NCI-H128 (cell line): Measurements from ENCODE around the gene HRK.
"Not testable (repeated sequence)": the region's sequence is repeated elsewhere in the genome, so short reads cannot be mapped to it uniquely, and the experiment has no call there.

Experiments used
- DNase-seq: peaks from one replicate; lab custom pipeline; 2025; ENCODE audit not compliant: unreplicated experiment; lab: John Stamatoyannopoulos, UW

HRK gene

DNA sequence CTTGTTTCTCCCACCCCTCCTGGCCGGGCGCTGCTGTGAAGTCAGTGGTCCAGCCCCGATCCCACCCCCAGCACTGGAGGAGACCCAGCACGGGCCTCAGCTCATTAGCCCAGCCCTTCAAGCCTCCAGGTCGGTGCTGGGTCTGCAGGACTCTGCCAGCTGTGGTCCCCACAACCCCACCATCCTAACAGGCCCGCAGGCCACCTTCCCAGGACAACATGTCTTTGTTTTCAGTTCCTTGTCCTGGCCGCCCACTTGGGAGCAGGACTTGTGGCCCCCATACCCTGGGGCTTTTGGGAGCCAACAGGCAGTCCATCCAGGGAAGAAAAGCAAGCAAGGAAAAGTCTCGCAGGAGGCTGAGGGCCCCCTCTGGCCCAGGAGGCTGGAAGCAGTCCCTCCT is 60.0 kb downstream of the HRK start:
- no peak for DNase-seq

GRCh38 chr12:116820064-116820656 is 61.1 kb downstream of the HRK start:
- no peak for DNase-seq

GRCh38 chr12:116818948-116819832 is 62.1 kb downstream of the HRK start:
- DNase-seq, result peak; percentile 64

GRCh38 chr12:116818341-116818856 is 62.8 kb downstream of the HRK start:
- DNase-seq, result no peak

DNA sequence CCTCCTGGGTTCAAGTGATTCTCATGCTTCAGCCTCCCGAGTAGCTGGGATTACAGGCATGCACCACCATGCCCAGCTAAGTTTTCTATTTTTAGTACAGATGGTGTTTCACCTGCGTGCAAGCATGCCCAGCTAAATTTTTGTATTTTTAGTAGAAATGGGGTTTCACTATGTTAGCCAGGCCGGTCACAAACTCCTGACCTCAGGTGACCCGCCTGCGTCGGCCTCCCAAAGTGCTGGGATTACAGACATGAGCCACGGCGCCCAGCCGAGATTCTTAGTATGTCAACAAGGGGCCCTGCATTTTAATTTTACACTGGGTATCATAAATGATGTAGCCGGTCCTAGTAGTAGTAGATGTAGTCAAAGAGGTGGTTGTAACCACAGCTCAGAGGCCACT is 66.5 kb downstream of the HRK start:
- not testable (repeated sequence) for DNase-seq

- DNase-seq, result no peak
Measured at GRCh38 chr12:116813271-116814041, 67.8 kb downstream of the HRK start.

DNA sequence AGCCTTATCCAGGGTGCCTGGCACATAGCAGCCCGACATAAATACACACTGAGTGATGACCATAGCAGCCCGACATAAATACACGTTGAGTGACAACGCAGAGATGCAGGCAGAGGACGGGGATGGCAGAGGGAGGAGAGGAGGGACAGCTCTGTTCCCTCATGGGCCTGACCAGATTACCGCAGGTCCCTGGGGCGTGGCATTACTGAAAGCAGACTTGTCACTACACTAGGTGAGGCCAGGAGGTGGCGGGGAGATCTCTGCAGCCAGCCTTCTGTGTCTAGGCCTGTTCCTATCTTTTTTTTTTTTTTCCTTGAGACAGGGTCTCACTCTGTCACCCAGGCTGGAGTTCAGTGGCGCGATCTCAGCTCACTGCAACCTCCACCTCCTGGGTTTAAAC is 69.0 kb downstream of the HRK start:
- DNase-seq, result no peak

GRCh38 chr12:116808113-116809105 is 72.8 kb downstream of the HRK start:
- no peak for DNase-seq

GRCh38 chr12:116807546-116807945 is 73.7 kb downstream of the HRK start:
- DNase-seq, result no peak

DNA sequence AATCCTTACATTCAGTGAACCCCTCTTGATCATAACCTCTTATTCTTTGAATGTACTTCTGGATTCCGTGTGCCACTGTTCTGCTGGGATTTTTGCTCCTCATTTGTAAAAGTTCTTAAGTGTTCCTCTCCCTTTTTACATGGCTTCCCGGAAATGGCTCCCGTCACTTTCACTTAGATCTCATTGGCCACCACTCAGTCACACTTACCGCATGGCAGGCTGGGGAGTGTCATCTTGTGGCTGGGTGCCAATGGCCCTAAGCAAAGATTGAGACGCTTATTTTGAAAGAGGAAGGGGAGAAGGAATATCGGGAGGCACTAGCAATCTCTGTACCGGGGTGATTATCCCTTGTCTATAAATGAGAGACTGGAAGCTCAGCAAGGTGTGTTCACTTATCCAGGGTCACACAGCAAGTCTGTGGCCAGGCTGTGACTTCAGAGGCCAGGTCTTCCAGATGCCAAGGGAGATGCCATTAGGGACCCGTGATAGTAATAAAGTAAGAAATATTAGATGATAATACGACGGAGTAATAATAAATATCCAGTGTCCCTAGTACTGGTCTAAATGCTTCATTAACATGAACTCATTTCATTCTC is 74.3 kb downstream of the HRK start:
- DNase-seq, result no peak
